HG03135 (cell line): ENCODE results near the gene CCL19.

ENCODE experiments used
- ATAC-seq: cut with Tn5 transposase; IDR thresholded peaks from one replicate; pipeline ENCODE4 v1.9.1; 2021; ENCODE audit warnings: mild to moderate bottlenecking, moderate library complexity; ENCODE audit not compliant: unreplicated experiment

CCL19 gene

GRCh38 chr9:34664281-34665066 lies 26.6 kb downstream of the CCL19 start:
- ATAC-seq, result peak; percentile 65

DNA sequence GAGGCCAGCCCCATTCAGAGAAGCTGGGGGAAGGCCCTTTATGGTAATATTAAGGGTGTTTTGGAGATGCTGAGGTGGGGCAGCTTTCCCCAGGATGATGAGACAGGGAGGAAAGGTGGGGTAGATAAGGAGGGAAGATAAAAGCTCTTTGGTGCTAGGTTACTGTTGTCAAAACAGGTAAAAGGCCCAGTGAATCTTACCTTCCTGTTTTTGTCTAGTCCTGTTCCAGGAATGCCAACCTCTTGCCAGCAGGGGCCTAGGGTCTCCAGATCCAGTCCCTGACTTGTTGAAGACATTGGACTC lies 27.8 kb downstream of the CCL19 start:
- ATAC-seq, result no peak

DNA sequence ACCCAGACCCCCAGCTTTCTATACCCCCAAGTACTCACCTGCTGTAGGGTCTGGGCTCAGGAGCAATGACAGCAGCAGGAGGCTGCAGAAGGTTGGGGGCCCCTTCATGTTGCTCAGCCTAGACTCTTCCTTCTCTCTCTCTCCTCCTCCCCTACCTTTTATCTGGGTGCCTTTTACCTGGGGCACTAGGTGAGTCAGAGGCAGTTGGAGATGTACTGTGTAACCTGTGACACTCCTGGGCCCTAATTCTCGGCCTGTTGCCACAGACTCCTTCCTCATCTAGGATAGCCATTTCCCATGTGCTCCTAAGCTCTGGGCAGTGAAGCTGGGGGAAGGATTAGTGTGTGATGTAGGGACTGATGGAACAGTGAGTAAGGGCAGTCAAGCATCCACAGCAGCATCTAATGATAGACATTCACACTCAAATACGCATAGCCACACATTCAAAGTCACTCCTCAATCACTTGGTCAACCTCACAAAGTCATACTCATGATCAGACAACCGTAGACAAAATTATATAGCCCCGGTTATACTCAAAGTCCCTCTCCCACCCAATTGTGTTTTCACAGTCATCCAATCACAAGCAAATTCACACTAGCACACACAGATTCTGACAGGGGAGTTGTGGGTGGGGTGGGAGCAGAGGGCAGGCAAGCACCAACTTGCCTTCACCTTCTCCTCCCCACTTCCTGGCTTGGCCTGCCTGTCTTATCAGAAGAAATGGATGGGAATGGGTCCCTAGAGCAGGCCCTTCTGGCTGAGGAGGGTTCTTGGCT lies 28.4 kb downstream of the CCL19 start, which contains the start of gene CCL27:
TSS of gene CCL27 (minus strand) at position 132 of the 777 bp plus-strand sequence. CDS start at position 108, 24 bp downstream.
- no peak for ATAC-seq

DNA sequence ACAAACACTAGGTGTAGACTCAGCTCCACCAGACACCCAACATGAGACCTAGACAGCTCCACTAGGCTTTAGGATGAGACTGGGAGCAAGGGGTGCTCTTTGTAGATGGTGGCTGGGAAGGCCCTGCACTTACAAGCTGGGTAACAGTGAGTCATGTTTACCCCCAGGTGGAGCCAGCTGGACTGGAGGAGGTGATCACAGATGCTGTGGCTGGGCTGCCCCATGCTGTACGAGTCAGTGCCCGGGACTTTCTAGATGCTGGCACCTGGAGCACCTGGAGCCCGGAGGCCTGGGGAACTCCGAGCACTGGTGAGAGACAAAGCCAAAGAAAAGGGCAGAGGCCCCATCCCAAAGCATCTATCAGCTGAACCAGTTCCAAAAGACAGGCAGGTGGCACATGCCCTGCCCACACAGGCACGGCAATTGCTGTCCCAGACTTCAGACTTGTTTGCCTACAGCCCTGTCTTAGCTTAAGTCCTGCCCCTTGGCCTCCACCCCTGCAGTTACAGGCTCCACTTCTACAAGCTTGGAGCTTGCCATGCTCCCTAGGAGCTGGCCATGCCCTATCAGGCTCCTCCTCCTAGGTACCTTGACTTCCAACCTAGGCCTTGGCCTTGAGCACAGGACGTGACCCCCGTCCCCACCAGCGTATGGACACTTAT lies 31.4 kb downstream of the CCL19 start:
- ATAC-seq, result no peak

GRCh38 chr9:34658461-34658860 lies 32.6 kb downstream of the CCL19 start:
- ATAC-seq, result no peak

DNA sequence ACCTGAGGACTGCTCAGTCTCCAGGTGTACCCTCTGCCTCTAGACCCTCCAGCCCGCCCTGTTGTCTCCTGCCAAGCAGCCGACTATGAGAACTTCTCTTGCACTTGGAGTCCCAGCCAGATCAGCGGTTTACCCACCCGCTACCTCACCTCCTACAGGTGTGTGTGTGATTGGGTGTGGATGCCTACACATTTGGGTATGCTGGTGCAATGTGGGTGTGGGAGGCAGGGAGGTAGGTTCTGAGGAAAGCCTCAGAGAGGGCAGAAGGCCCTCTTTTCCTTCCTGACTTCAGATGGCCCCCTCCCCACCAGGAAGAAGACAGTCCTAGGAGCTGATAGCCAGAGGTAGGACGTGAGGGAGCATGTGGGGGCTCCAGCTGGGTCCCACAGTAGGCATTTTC lies 34.1 kb downstream of the CCL19 start:
- ATAC-seq, result no peak

DNA sequence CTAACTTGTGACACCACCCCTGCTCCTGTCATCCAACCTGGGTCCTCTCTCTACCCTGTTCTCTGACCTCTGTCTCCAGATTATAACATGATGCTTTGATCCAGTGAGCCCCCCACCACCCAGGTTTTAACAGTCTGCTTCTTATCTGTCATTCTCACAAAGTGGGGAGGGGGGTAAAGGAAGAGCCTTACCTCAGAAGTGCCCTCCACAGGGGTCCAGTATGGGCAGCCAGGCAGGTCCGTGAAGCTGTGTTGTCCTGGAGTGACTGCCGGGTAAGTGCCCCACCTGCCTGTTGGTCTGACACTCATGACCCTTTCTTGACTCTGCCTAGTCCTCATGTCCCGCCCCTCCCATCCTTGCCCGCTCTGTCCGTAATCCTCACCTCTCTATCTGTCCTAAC lies 35.7 kb downstream of the CCL19 start:
- ATAC-seq, result no peak

DNA sequence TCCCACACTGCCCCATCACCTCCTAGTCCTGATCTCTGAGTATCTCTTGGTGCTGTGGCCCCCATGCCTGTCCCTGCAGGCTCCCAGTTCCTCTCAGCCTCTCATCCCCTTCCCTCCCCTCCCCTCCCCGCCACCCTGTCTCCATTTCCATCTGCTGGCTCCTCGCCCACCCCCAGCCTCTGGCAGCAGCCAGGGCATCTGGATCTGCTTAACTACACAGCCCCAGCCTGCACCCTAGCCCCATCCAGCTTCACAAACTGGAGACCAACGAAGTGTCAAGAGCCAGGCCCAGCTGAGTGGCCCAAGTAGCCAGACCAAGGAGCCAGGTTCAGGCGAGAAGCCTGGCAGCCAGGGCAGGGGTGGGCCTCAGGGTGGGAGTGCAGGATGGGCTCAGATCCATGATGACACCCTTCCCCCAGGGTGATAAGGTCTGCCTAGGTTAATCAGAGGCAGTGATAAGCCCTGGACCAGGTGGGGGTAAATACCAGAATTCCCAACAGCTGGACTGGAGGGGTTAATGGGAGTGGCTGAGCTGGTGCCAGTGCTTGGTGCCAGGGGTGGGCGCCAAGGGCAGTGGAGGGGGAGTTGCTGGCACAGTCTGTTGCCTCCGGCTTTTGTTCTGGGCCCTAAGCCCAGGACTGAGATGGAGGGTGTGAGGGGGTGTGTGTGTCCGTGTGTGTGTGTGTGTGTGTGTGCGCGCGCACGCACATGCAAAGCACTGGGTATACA lies 36.6 kb downstream of the CCL19 start:
- ATAC-seq, result no peak

DNA sequence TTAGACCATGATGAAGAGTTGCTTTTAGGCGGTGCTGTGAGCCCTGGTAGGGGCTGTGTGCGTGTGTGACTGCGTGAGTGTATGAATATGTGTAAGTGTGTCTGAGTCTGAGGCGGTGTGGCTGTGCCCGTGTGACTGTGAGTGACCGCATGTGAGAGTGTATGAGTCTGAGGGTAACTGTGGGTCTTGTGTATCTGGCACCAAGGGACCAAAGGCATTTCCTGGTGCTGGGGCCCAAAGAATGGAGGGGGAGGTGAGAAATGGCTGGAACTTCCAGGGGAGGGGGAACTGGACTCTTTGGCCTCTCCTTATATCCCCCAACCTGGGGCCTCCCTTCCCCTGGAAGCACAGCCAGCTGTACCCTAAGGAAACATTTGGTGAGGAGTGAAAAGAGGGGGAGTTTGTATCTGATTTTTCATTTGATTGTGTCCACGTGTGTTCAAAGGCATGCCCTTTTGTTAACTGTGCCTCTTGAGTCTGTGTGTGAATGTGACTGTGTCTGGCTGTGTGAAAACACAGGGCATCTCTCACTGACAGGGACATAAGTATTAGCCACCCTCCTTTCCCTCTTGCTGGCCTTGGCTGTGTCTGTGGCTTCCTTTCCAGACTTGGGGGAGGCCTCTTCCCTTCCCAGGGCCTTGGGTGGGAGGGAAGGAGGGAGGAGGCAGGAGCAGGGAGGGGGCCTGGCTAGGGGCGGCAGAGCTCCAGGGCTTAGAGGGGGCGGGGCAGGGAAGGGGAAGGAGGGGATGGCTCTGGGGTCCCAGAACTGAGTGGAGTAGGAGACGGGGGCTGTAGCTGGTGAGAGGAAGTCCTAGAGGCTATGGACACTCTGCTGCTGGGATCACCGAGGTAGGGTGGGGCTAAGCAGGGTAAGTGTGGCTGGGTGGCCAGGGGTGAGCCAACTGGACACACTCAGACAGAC lies 37.7 kb downstream of the CCL19 start:
- ATAC-seq, result no peak

DNA sequence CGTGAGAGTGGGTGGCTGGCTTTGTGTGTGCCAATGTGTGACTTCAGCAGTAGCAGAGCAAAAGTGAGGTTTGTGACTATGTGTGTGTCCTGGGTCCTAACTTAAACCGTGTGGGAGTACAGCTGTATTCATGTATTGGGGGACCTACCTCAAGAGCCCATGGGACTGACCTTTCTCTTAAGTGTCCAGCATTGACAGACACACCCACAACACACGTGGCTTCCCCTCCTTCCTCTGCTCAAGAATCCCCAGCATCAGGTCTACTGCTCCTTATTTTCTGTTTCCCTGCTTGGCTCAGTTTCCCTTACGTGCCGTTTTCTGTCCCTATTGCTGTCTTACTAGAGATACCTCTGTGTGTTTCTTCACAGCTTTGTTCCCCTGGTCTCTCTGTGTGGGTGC lies 38.5 kb downstream of the CCL19 start:
- no peak for ATAC-seq

- no peak for ATAC-seq
Observed at GRCh38 chr9:34651876-34652601, 39.0 kb downstream of the CCL19 start, which contains the start of gene IL11RA. Gene IL11RA, plus strand, starts transcription at chr9:34652185. Its CDS starts 3,033 bp downstream, at chr9:34655218.

- no peak for ATAC-seq
Observed at GRCh38 chr9:34651321-34651720, 39.8 kb downstream of the CCL19 start.

DNA sequence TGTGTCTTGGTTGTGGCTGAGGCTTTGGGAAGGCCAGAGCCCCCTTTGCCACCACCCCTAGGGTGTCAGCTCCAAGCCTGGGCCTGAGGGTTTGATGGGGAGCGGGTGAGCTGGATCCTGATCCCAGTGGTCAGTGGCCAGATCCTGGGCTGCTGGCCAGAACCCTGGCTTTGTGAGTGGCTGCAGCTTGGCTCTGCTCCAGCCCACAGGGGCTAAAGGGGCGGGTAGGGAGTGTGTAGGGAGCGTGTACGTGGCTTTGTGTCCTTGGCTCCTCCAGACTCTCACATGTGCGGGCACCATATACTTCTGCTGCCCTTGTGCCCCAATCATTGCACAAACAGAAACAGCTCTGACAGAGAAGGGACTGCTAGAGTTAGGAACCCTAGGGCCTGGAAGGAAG lies 40.3 kb downstream of the CCL19 start:
- ATAC-seq, result no peak

DNA sequence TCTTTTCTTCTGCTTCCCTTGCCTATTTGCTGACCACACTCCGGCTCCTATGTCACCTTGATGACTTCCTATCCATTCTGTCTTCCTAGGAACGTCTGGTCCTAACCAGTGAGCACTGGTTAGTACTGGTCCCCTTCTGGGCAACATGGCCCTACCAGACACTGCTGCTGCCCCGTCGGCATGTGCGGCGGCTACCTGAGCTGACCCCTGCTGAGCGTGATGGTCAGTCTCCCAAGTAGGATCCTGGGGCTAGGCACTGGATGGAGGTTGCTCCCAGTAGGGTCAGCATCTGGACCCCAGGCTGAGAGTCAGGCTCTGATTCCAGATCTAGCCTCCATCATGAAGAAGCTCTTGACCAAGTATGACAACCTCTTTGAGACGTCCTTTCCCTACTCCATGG lies 42.4 kb downstream of the CCL19 start:
- ATAC-seq, result no peak

DNA sequence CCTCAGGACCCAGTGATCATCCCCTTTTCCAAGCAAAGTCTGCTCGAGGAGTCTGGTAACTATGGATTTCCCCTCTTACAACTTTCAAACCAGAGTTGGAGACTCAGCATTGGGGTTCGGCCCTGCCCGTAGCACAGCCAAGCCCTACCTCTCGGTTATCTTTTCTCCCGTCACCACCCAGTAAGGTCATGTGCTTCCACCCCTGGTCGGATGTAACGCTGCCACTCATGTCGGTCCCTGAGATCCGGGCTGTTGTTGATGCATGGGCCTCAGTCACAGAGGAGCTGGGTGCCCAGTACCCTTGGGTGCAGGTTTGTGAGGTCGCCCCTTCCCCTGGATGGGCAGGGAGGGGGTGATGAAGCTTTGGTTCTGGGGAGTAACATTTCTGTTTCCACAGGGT lies 43.4 kb downstream of the CCL19 start:
- ATAC-seq, result no peak

DNA sequence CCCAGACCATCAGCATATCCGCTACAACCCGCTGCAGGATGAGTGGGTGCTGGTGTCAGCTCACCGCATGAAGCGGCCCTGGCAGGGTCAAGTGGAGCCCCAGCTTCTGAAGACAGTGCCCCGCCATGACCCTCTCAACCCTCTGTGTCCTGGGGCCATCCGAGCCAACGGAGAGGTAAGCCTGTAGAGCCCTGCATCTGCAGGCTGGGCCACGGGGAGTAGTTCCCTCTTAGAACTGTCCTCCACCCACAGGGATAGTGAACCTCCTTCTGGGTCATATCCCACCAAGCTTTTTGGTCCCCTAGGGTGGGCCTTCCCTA lies 44.0 kb downstream of the CCL19 start:
- no peak for ATAC-seq

DNA sequence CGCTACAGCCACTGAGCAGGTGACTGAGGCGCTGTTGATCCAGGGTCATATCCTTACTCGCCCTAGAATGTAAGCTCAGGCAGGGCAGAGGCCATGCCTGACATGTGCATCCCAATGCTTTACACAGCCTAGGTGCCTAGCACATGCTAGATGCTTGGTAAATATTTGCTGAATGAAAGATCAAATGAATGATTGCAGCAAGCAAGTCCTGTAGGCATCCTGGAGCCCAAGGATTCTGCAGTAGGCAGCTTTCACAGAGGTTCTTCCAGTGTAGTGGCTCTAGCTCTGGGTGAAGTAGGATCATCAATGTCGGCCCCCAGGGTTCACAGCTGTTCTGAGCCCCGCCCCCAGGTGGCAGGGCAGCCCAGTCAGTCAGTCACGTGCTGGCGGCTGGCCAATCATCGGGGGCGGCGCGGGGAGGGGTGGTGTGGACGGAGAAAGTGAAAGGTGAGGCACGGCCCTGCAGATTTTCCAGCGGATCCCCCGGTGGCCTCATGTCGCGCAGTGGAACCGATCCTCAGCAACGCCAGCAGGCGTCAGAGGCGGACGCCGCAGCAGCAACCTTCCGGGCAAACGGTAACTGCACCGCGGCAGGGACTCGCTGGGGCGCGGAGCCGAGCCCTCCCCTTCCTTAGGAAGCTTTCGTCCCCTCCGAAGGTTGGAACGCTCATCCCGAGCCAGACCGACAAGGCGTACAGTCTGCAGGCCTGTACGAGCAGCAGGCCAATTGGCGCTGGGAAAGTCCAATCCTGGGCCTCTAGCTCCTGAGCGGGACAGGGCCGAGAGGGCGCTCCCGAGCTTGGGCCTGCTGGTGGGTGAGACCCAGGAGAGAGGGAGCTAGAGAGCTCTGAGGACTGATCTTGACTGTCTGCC lies 44.6 kb downstream of the CCL19 start, which contains the start of gene GALT:
TSS of gene GALT (plus strand) at position 465 of the 873 bp plus-strand sequence. CDS start at position 495, 30 bp downstream.
- ATAC-seq, result peak; percentile 85

- ATAC-seq, result no peak
Observed at GRCh38 chr9:34644766-34645314, 46.2 kb downstream of the CCL19 start.
